Choroid plexus epithelial cell (primary cell): ENCODE data around the gene ZNF319.

Experiments
- DNase-seq: peaks from one replicate; pipeline ENCODE4 v3.0.0-alpha.2; 2010; ENCODE audit warnings: low read depth
- H3K4me3 ChIP-seq: 2 replicates; pipeline ENCODE4 v1.5.1; 2011; ENCODE audit warnings: low read depth, mild to moderate bottlenecking, control low read depth, low read length, moderate library complexity
- TF ChIP-seq, protein P1 (sequence below): conservative IDR thresholded peaks from 2 replicates; pipeline ENCODE4 v1.5.1; 2011; ENCODE audit warnings: low read depth, mild to moderate bottlenecking, control low read depth, inconsistent platforms, low read length, moderate library complexity

The ZNF319 gene

DNA sequence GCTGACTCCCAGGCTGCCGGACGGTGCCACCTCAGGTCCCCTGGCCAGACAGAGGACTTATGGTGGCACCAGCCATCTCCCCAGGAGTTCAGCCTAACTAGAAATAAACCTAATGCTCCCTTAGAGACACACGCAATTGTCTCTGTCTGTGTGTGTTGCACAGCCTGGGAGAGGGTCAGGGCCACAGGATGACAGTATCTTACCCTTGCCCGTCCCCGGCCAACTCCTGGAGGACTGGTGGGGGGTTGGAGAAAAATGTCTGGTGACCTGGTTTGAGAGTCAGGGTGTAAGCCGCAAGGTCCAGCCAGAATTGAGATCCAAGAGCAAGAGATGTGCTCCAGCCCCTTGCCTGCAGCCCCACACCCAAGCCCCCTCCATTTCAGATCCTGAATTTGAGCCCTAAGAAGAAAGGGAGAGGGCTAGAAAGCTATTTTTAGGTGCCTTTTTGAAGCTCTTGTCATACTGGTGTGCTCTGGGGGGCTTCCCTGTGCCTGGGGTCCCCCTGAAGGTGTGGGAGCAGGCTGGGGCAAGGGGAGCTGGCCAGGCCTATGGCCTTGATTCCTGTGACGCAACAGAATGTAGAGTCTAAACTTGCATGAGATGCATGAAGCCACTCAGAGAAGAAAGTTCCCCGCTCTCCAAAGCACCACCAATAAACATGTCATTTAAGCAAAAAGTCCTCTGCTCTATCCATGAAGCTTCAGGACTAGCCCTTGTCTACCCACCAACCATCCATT is 12.9 kb downstream of the ZNF319 start:
- no peak overlapping the region for H3K4me3 ChIP-seq
- DNase-seq = no peak
- TF ChIP-seq, protein P1, sequence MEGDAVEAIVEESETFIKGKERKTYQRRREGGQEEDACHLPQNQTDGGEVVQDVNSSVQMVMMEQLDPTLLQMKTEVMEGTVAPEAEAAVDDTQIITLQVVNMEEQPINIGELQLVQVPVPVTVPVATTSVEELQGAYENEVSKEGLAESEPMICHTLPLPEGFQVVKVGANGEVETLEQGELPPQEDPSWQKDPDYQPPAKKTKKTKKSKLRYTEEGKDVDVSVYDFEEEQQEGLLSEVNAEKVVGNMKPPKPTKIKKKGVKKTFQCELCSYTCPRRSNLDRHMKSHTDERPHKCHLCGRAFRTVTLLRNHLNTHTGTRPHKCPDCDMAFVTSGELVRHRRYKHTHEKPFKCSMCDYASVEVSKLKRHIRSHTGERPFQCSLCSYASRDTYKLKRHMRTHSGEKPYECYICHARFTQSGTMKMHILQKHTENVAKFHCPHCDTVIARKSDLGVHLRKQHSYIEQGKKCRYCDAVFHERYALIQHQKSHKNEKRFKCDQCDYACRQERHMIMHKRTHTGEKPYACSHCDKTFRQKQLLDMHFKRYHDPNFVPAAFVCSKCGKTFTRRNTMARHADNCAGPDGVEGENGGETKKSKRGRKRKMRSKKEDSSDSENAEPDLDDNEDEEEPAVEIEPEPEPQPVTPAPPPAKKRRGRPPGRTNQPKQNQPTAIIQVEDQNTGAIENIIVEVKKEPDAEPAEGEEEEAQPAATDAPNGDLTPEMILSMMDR = no peak

DNA sequence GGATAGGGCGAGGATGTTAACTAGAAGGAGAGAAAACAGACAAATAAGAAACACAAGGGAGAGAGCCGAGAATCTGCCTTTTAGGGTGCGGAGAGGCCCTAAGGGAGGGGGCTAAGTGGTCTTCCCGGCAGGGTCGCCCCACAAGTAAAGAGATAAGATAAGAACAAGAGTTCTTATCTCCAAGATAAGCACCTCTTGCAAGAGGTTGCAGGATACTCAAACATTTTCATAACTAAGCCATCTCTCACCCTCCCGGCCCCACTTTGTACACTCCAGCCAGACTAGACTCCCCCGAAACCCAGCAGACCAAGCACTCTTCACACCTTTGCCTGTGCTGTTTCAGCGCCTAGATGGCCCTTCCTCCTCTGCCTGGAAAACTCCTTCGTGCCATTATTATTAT is 14.3 kb downstream of the ZNF319 start:
- H3K4me3 ChIP-seq = no peak overlapping the region
- DNase-seq = no peak
- TF ChIP-seq, protein P1 = no peak

DNA sequence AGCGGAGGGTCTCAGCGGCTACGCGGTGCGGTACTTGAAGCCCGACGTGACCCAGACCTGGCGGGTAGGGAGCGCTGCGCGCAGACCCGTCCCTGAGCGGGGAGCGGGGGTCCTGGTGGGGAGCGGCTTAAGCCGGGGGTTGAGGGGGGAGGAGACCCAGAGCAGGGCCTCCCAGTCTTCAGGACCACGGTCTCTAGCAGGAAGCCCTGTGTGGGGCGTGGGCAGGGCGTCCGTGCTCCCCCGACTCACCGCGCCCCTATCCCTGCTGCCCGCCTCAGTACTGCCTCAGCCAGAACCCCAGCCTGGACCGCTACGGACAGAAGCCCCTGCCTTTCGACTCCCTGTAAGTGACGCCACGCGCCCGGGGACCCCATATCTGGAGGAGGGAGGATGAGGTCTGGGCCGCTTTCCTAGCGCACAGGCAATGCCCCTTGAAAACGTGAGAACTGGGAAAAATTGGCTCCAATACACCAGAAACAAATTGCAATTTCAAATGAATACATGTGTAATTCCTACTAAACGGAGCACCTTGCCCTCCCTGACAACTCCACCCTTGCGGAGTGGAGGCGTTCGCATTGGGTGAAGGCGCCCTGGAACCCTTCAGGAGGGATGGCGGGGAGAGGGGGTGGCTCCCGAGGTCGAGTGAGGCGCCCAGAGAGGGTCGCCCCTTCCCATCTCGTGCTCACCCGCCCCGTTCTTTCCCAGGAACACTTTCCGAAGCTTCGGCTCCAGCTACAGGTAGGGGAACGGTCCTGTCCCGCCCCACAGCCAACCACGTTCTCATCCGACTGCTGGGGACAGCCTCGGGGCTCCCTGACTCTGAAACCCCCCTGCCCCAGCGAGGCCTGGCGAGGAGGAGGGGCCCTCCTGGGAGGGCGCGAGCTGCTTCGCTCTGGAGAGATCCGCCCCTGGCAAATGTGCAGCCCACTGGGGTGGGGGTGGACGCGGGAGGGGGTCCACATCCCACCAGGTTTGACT is 15.0 kb downstream of the ZNF319 start:
- peak overlapping the region; percentile 49 for H3K4me3 ChIP-seq
- TF ChIP-seq, protein P1 = no peak
- DNase-seq = no peak

DNA sequence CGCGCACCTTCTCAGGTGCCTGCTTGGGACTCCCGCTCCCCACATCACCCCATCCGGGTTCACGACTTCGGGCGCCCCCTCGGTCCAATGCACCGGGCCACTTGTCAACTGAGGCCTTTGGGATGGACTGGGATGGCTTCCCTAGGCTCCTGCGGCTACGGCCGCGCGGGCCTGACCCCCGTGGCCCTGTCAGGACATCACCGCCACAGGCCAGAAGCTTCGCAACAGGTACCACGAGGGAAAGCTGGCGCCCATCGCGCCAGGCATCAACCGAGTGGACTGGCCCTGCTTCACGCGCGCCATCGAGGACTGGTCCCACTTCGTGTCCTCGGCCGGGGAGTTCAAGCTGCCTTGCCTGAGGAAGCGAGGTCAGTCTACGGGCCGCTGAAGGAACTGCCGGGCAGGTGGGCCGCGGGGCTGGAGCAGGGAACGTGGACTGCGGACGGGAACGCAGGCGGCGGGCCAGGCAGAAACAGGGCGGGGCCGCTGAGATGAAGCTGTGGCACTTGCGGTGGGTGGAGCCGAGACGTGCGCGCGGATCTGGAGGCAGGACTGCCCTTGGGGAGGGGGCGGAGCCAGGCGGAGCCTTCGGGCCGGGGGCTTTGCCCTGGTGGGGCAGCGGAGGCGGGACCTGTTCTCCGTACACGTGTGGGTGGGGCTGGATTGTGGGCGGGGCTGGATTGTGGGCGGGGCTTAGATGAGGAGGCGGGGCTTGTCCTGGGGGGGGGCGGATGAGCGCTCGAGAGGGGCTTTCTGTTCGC is 15.8 kb downstream of the ZNF319 start:
- peak; percentile 72 for DNase-seq
- TF ChIP-seq, protein P1 = no peak
- H3K4me3 ChIP-seq = peak overlapping the region; percentile 49

DNA sequence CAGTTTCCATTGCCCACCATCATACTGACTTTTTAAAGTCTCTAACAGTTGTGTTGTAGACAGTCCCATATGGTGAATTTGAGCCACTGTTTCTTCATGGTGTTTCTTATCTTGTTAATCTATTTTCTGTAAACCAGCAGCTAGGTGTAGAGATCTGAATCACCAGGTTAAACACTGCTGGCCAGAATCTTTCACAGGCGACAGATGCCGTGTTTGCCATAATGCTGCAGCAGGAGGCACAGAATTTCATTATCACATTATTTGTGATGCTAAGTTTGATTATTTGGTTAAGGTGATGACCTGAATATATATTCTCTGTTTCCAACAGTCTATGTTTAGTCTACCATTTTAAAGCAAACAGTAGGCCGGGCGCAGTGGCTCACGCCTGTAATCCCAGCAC is 18.1 kb downstream of the ZNF319 start:
- TF ChIP-seq, protein P1 = no peak
- no peak overlapping the region for H3K4me3 ChIP-seq

DNA sequence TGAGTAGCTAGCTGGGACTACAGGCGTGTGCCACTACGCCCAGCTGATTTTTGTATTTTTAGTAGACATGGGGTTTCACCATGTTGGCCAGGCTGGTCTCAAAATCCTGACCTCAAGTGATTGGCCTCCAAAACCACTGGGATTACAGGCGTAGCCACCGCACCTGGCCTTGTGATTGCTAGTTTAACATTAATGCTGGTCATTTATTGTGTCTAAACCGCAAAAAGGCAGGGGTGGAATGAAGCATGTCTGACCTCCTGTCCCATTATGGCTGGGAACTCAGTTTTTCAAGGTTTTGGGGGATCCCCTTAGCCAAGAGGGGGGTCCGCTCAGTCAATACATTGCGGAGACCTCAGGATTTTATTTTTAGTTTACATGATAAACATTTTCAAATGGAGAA is 18.8 kb downstream of the ZNF319 start:
- TF ChIP-seq, protein P1 = no peak

More for the DNA sequence above, 18.1 kb downstream of the ZNF319 start:
- no peak for DNase-seq

More for the DNA sequence above, 18.8 kb downstream of the ZNF319 start:
- no peak overlapping the region for H3K4me3 ChIP-seq
- no peak for DNase-seq
